CD4-positive, alpha-beta T cell treated with Interleukin-21 for 1 hour (primary cell): ENCODE results near the gene ALOX5AP.
A peak's percentile ranks its signal among the peaks of the same experiment; 100 is the strongest.

Source experiments
- DNase-seq: peaks from one replicate; pipeline ENCODE4 v3.0.0-alpha.2; 2020

ALOX5AP gene

GRCh38 chr13:30800107-30800506, 64.8 kb downstream of the ALOX5AP start:
- DNase-seq: no peak

GRCh38 chr13:30802501-30802900, 67.2 kb downstream of the ALOX5AP start:
- DNase-seq: peak; percentile 4

- peak; percentile 79 for DNase-seq
These were observed 67.7 kb downstream of the ALOX5AP start for GRCh38 chr13:30802953-30803478.

GRCh38 chr13:30803749-30804148, 68.4 kb downstream of the ALOX5AP start:
- DNase-seq: no peak

GRCh38 chr13:30804474-30804873, 69.1 kb downstream of the ALOX5AP start:
- DNase-seq: no peak

- no peak for DNase-seq
These were observed 69.8 kb downstream of the ALOX5AP start for GRCh38 chr13:30805132-30805537.

- no peak for DNase-seq
These were observed 70.3 kb downstream of the ALOX5AP start for GRCh38 chr13:30805603-30806011.

- DNase-seq: no peak
These were observed 71.4 kb downstream of the ALOX5AP start for GRCh38 chr13:30806784-30807183.

- no peak for DNase-seq
These were observed 72.0 kb downstream of the ALOX5AP start for GRCh38 chr13:30807392-30807791.

- DNase-seq: no peak
These were observed 73.3 kb downstream of the ALOX5AP start for GRCh38 chr13:30808600-30808999.

GRCh38 chr13:30809787-30810186, 74.4 kb downstream of the ALOX5AP start:
- no peak for DNase-seq

GRCh38 chr13:30810261-30810701, 74.9 kb downstream of the ALOX5AP start:
- no peak for DNase-seq

- DNase-seq: no peak
These were observed 75.5 kb downstream of the ALOX5AP start for GRCh38 chr13:30810801-30811200.
